B cell (primary cell): ENCODE data around the gene SLC35G2. TPM values are rescaled to one million over a fixed set of nuclear protein-coding genes. Genes with fewer than 3 reads are reported as not detected.

Source experiments
- ATAC-seq: fragments of 200-7000 bp; cut with Tn5 transposase; one replicate; pipeline ENCODE4 v1.10.0; 2021; ENCODE audit warnings: low read depth, mild to moderate bottlenecking, moderate number of reproducible peaks, moderate library complexity
- CTCF ChIA-PET: fragments of 350-600 bp; sonication (Branson Sonifier 250); formaldehyde crosslinking; loops from one replicate; lab custom pipeline; 2021; ENCODE audit warnings: antibody characterized with exemption, inconsistent platforms; lab: Charles Lee
- POLR2A ChIA-PET: fragments of 350-600 bp; sonication (Branson Sonifier 250); formaldehyde crosslinking; loops from one replicate; lab custom pipeline; 2021; ENCODE audit warnings: antibody characterized with exemption; lab: Charles Lee
- DNase-seq: peaks from one replicate; pipeline ENCODE4 v3.0.0; 2013
- H2AFZ ChIP-seq: 2 replicates; pipeline ENCODE4 v1.6.1; 2012; ENCODE audit warnings: mild to moderate bottlenecking, low read depth, low read length; ENCODE audit not compliant: insufficient read depth, poor library complexity, severe bottlenecking
- H3K27ac ChIP-seq, 2 donors: 1 replicate in 1 of 2; 2 replicates in 1 of 2; pipeline ENCODE4 v1.5.1; 2012 to 2013; ENCODE audit warnings: low read length in 2 of 2, mild to moderate bottlenecking in 2 of 2, moderate library complexity in 1 of 2
- H3K27me3 ChIP-seq, 4 experiments: fragments of 200-600 bp in 1 of 4; sonication (generic) in 1 of 4; replicated peaks in 1 of 4; 1 replicate in 2 of 4; 2 replicates in 2 of 4; pipeline versions ENCODE4 v1.6.1 to v1.7.0; 2013 to 2016; ENCODE audit warnings: low read length in 3 of 4, mild to moderate bottlenecking in 2 of 4, mixed read lengths in 1 of 4, moderate library complexity in 1 of 4; ENCODE audit not compliant: insufficient read depth in 4 of 4, control insufficient read depth in 3 of 4; ENCODE audit errors: control extremely low read depth in 1 of 4
- H3K36me3 ChIP-seq, 2 experiments: replicated peaks in 1 of 2; 1 replicate in 1 of 2; 2 replicates in 1 of 2; pipeline versions ENCODE4 v1.6.1 to v1.7.1; 2013; ENCODE audit warnings: low read length in 1 of 2; ENCODE audit not compliant: insufficient read depth in 2 of 2, control insufficient read depth in 1 of 2; ENCODE audit errors: control extremely low read depth in 1 of 2, extremely low read depth in 1 of 2
- H3K4me1 ChIP-seq, 2 donors: fragments of 200-600 bp in 1 of 2; sonication (generic) in 1 of 2; 1 replicate in 1 of 2; 2 replicates in 1 of 2; pipeline versions ENCODE4 v1.5.1 to v1.6.1; 2013 to 2017; ENCODE audit warnings: low read length in 2 of 2; ENCODE audit not compliant: control insufficient read depth in 2 of 2, insufficient read depth in 2 of 2
- H3K4me2 ChIP-seq: replicated peaks from 2 replicates; pipeline ENCODE3; 2012; ENCODE audit warnings: mild to moderate bottlenecking, low read depth, low read length; ENCODE audit not compliant: poor library complexity, severe bottlenecking
- H3K4me3 ChIP-seq, 5 experiments: fragments of 200-600 bp in 1 of 5; sonication (generic) in 1 of 5; 1 replicate in 3 of 5; 2 replicates in 2 of 5; pipeline versions ENCODE4 v1.5.1 to v1.7.0; 2011 to 2016; ENCODE audit warnings: low read length in 4 of 5, mild to moderate bottlenecking in 4 of 5, low read depth in 2 of 5, control low read depth in 1 of 5, moderate library complexity in 1 of 5; ENCODE audit not compliant: insufficient read depth in 1 of 5; ENCODE audit errors: control extremely low read depth in 1 of 5, extremely low read depth in 1 of 5
- H3K79me2 ChIP-seq: fragments of 200-600 bp; sonication (generic); one replicate; pipeline ENCODE4 v1.6.0; 2016; ENCODE audit warnings: low read length; ENCODE audit not compliant: control insufficient read depth, insufficient read depth
- H3K9ac ChIP-seq: fragments of 200-600 bp; sonication (generic); 2 replicates; pipeline ENCODE4 v1.6.1; 2017; ENCODE audit warnings: mild to moderate bottlenecking, low read length, moderate library complexity
- H3K9me3 ChIP-seq, 3 donors: one replicate each; pipeline versions ENCODE4 v1.6.1 to v1.7.1; 2013; ENCODE audit warnings: low read length in 2 of 3; ENCODE audit not compliant: control insufficient read depth in 2 of 3, insufficient read depth in 1 of 3; ENCODE audit errors: control extremely low read depth in 1 of 3
- H4K20me1 ChIP-seq: 2 replicates; pipeline ENCODE4 v1.6.0; 2012; ENCODE audit warnings: mild to moderate bottlenecking, low read length; ENCODE audit not compliant: insufficient read depth, control insufficient read depth, poor library complexity, severe bottlenecking
- H3K27ac Mint-ChIP-seq: one replicate; pipeline ENCODE4 v1.8.0; 2021; ENCODE audit warnings: mixed read lengths
- H3K27me3 Mint-ChIP-seq: one replicate; pipeline ENCODE4 v1.8.0; 2021; ENCODE audit warnings: mixed read lengths
- H3K4me1 Mint-ChIP-seq: one replicate; pipeline ENCODE4 v1.8.0; 2021; ENCODE audit warnings: mixed read lengths
- H3K4me3 Mint-ChIP-seq: one replicate; pipeline ENCODE4 v1.8.0; 2021; ENCODE audit warnings: mixed read lengths
- H3K9me3 Mint-ChIP-seq: one replicate; pipeline ENCODE4 v1.8.0; 2022; ENCODE audit warnings: mixed read lengths; ENCODE audit not compliant: insufficient read depth
- CTCF ChIP-seq: fragments of 200-600 bp; IDR thresholded peaks from one replicate; pipeline ENCODE4 v1.8.0; 2022; ENCODE audit warnings: antibody characterized with exemption, mild to moderate bottlenecking
- EZH2 ChIP-seq: IDR thresholded peaks from 2 replicates; pipeline ENCODE4 v1.6.1; 2012; ENCODE audit warnings: borderline replicate concordance, low read depth, mild to moderate bottlenecking, moderate library complexity, low read length; ENCODE audit not compliant: insufficient read depth, poor library complexity, severe bottlenecking
- WGBS: methylation state at CpG from one replicate; pipeline ENCODE4 v1.1.5; 2013; ENCODE audit warnings: missing lambda C conversion rate; ENCODE audit not compliant: insufficient coverage; 5-methylcytosine and 5-hydroxymethylcytosine counted together
- intact Hi-C: fragments of 100-400 bp; cut with micrococcal nuclease; formaldehyde crosslinking; loops from one replicate; pipeline ENCODE4 v1.10.0; 2022
- polyA plus RNA-seq: library from polyadenylated mRNA; depleted of rRNA; stranded (reverse); fragments of >200 nt; gene quantifications from 2 replicates; pipeline ENCODE4 v1.2.3, GENCODE V29; 2012
- total RNA-seq, 2 donors: library from RNA; stranded (reverse); fragments of 120-200 nt in 1 of 2; gene quantifications; 1 replicate in 1 of 2; 2 replicates in 1 of 2; pipeline versions ENCODE4 v1.2.3 to v1.2.4, GENCODE V29; 2013 to 2022

The SLC35G2 gene
- total and polyA plus RNA-seq, 2 donors (not counting 1 experiment from before 2014, with no cell fraction given), result 0.07 to 9.4 TPM

- peak overlapping the region; percentile 79 for H3K9ac ChIP-seq
- H3K9me3 Mint-ChIP-seq, result no peaks in the 10 kb centered on the region
- no peaks in the 10 kb centered on the region for H3K27me3 ChIP-seq
- H3K27ac ChIP-seq, result peak overlapping the region; percentile 85 to 90
- H3K79me2 ChIP-seq, result peaks cover 68% of the 10 kb centered on the region
- H3K4me1 Mint-ChIP-seq, result peaks cover 31% of the 10 kb centered on the region
- H3K36me3 ChIP-seq, result peaks cover 0 to 2% of the 10 kb centered on the region in 2 experiments
- H3K4me3 ChIP-seq, result no peak overlapping the region
- no peaks in the 10 kb centered on the region for H3K27me3 Mint-ChIP-seq
- H3K27ac Mint-ChIP-seq, result peak overlapping the region; percentile 99
- H3K4me3 Mint-ChIP-seq, result peak overlapping the region; percentile 98
- ChIA-PET POLR2A (interaction anchor here (0.5 to 3.2 kb wide), 3 partner anchors 108 to 664 kb away, joined by 6 to 50 read pairs (median 24); partner anchors contain the start of genes MSL2 and STAG1), CTCF (interaction anchor here (2.1 to 4.0 kb wide), 3 partner anchors 108 to 469 kb away, joined by 9 to 55 read pairs (median 27); partner anchors contain the start of gene STAG1)
- ATAC-seq (no peak), DNase-seq (no peak)
- peak overlapping the region; percentile 96 for H3K4me2 ChIP-seq
- no peak for TF ChIP-seq CTCF
- no peak for TF ChIP-seq EZH2
- H3K4me1 ChIP-seq, result peaks cover 18 to 22% of the 10 kb centered on the region in 2 donors
- H2AFZ ChIP-seq, result peak overlapping the region; percentile 73
- H3K9me3 ChIP-seq, result peaks cover 0 to 4% (median 0%) of the 10 kb centered on the region in 3 donors
- H4K20me1 ChIP-seq, result no peaks in the 10 kb centered on the region
- no CpG with 5 or more reads among the region's 4 CpGs for WGBS
- intact Hi-C loops, result loop anchor here (5.0 to 10.0 kb wide), 3 partner anchors 42 to 1734 kb away; partner anchors contain the start of genes CEP70 and PPP2R3A
Measured at GRCh38 chr3:136860541-136860940, 41.6 kb downstream of the SLC35G2 start.
